GM19035 (cell line): ENCODE data around the gene WDR88.

Experiments used
- ATAC-seq: cut with Tn5 transposase; IDR thresholded peaks from one replicate; pipeline ENCODE4 v1.9.1; 2021; ENCODE audit not compliant: unreplicated experiment

The WDR88 gene

DNA sequence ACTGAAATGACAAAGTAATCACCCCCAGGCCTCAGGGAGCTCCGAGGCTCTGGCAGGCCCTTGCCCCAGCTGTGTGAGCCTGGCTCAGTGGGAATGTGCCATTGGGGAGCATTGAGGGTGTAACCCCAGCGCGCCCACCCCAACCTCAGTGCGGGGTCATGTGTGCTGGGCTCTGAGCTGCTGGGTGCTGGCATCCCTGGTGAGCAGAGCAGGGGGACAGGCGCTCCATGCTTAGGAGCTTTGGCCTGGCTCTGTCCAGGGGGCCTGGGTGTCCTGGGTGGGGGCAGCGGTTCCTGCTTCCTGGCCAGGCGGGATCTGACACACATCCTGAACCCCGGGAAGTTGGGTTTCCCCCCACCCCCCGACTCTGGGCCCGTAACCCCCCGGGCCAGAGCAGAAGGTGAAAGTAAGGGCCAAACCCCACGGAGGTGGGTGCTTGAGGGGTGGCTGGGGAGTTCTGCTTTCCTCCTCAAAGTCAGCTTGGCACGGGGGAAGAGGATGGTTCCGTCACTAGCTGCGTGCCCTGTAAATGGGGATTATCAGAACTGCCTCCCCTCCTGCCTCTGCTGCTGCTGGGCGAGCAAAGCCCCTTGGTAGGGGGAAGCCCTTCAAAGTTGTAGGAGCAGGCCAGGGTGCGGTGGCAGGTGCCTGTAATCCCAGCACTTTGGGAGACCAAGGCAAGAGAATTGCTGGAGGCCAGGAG is 63.9 kb downstream of the WDR88 start:
- ATAC-seq: no peak

DNA sequence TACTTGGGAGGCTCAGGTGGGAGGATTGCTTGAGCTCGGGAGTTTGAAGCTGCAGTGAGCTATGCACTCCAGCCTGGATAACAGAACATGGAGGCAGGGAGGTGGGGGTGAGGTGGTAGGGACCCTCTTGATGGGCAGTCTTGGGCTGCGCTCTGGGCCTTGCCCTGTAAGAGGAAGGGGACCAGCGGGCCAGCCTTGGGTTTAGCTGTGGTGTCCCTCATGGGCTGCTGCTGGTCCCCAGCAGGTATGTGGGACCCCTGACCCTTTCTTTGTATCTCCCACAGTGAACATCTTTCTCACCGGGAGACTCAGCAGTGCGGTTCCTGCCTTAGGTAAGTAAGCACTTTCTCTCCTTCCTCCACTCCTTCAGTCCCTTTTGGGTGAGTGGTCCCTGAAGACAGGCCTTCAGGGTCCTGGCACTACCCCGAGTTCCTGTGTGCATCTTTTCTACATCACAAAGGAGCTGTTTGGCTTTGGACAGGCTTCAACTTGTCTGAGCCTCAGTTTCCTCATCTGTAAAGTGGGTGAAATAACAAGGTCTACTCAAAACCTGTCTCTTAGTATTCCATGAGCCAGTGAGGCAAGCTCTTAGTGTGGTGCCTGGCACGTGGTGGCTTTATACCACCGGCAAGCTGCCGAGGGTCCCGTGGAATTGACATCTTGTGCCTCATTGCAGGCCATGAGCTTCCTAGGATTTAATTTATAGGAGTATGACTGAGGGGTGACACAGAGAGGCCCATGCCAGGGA is 64.7 kb downstream of the WDR88 start:
- ATAC-seq: no peak

DNA sequence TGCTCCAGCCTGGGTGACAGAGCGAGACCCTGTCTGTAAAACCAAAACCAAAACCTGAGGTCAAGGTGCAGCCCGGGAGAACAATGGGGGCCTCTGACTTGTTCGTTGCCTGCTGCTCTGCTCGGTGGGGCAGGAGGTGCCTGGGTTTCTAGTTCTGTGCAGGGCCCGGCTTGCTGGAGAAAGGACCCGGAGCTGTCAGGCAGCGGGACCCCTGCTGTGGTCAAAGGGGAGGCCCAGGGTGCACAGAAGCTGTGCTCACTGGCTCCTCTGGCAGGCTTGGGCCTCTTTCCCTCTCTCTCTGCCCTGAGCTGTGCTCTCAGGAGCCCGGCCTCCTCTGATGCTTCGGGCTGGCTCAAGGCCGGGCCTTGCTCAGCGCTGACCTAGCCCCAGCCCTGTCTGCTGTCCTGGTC is 65.7 kb downstream of the WDR88 start:
- no peak for ATAC-seq

DNA sequence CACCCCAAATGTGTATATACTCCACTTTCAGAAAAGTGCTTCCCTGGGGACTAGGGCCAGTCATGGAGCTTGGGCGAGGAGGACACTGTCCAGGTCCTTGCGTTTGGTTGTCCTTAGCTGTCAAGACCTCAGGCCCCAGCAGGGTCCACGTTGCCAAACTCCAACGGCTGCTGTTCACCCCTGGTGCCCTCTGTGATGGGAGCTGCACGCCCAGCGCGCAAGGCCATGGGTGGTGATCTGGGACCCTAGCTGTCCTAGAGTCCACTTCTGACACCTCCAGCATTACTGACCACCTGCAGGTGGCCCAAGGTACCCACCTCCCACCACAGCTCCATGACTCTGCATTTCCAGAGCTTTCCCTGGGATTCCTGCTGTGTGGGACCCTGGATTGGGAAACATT is 66.3 kb downstream of the WDR88 start:
- no peak for ATAC-seq

DNA sequence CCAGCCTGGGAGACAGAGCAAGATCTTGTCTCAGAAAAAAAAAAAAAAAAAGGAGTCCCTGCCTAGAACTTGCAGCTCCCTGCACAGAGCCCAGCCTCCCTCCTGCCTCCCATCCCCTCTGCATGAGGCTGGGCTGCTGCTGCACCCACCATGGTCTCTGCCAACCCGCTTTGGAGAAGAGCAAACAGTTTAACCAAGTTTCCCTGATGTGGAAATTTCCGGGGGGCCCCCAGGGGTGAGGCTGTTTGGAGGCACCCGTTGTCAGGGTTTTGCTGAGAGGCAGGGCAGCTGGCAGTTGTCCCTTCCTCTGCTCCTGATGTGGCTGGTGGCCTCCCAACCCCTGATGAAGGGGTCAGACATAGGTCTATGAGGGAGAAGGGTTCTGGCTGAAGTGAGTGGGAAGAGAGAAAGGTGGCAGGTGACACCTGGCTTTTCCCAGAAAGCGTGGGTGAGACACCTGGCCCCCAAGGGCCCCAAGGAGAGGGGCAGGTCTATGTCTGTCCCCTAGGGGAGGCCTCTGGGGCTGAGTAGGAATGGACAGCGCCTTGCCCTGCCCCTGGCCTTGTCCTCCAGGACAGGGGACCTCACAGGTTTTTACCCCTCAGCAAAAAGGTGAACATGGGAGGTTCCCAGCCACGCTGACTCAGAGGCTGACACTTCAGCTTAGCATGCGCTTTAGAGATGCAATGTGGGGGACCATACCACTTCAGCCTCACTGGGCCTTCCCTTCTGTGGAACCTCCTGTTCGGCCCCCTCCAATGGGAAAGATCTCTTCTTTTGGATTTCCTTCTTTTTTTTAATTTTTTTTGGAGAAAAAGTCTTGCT is 67.7 kb downstream of the WDR88 start:
- ATAC-seq: no peak

DNA sequence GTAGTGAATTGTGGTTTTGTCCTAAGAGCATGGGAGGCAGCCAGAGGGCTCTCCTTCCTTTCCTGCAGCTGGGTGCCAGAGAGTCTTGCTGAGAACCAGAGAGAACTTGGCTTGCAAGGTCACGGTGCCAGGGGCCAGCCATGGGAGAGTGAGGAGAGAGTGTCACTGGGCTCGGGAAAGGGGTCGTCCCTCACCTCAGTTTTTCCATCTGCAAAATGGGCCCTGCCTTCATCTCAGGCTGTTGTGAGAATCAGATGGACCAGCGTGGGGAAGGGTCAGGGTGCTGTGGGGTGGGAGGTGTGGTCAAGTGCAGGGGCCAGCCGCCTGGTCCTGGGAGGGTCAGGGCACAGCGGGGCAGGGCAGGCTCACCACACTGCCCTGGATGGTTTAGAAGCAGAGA is 69.6 kb downstream of the WDR88 start:
- ATAC-seq: no peak

DNA sequence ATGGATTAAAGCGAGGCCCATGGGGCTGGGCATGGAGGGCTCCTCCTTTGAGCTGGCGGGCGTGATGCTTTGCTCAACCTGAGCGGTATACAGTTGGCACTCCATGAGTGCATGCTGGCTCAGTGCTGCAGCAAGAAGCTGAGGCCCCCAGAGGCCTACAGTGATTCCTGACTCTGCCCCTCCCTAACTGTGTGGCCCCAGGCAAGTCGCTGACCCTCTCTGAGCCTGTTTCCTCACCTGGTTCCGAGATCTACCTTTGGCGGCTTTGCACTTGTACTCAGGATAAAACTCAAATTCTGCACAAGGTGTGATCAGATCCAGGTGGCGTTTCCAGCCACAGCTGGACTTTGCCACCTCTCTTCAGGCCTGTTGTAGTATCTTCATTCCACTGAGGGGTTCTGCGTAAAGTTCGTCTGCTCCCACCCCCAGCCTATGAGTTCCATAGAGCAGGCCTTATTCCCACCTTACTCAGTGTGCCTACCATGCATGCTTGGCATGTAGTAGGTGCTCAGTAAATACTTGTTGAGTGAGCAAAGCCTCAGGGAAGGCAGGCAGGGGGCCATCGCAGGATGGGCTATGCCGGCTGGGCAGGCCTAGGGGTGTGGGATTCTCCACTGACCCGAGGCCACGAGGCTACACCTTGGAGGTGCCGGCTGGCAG is 70.1 kb downstream of the WDR88 start:
- ATAC-seq: no peak

DNA sequence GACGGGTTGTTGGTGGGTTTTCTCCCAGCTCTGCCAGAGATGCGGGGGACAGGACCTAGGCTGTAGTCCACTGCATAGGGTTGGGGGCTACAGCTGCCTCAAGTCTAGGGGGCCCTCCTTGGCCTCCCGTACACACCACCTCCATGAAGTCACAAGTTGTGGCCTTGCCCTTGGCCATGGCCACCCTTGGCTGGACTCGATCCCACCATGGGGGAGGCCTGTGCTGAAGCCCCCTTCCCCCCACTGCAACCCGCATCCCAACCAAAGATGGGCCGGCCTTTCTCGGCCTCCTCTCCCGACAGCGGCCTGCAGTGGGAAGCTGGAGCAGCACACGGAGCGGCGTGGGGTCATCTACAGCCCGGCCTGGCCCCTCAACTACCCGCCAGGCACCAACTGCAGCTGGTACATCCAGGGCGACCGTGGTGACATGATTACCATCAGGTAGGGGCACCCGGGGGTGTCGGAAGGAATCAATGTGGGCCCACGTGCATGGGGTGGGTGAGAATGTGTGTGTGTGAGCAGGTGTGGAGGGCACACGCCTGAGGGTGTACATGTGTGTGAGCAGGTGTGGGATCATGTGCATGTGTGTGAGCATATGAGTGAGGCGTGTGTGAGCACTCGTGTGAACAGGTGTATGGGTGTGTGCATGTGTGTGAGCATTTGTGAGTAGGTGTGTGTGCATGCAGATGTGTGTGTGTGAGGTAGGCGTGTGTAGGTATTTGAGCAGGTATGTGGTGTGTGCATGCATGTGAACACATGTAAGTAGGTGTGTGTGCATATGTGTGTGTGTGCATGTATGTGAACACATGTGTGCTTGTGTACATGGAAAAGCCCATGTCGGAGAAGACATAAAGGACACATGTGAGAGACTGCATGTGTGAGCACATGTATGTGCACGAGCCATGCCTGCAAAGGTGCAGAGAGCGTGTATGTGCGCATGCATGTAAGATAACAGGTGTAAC is 70.9 kb downstream of the WDR88 start:
- ATAC-seq: no peak

DNA sequence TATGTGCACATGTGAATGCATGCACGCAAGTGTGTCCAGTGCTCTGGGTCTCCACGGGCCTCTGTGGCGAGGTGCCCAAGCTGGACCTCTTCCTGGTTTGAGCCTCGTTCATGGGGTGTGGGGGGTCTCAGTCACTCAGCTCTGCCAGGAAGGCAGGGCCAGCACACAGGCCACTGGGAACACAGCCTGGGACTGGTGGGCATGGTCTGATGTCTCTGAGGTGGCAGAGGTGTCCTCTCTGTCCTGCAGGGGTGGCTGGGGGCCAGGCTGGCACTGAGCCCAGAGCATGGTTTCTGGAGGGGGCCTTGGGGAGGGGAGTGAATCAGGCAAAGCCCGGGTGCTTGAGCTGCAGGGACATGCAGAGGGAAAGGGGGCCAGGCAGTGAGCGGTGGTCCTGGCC is 71.6 kb downstream of the WDR88 start:
- ATAC-seq: no peak

DNA sequence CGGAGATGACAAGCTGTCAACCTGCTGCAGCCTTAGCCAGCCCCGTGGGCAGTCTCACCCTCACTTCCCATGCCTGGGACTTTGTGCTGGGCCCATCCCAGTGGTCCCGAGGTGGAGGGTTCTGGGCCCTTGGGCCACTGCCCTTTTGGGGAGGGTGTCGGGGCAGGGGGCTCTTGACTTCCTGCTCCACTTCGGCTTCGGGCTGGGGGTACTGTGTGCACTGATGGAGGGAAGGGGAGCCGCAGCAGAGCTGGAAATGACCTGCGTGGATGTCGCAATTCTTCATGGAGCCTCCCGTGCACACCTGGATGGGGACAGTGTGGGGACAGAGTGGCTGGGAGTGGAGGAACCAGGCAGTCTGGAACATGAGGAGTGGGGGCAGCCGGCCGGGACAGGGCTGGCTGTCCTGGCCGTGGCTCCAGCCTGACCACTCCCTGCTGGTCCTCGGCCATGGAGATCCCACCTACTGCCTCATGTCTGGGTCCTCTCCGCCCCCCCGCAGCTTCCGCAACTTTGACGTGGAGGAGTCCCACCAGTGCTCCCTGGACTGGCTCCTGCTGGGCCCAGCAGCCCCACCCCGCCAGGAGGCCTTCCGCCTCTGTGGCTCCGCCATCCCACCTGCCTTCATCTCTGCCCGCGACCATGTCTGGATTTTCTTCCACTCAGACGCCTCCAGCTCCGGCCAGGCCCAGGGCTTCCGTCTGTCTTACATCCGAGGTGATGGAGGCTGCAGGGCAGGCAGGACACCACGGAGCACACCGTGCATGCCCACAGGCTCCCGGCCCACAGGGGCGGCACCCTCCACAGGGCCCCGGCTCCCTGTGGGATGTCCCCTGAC is 72.4 kb downstream of the WDR88 start:
- no peak for ATAC-seq

DNA sequence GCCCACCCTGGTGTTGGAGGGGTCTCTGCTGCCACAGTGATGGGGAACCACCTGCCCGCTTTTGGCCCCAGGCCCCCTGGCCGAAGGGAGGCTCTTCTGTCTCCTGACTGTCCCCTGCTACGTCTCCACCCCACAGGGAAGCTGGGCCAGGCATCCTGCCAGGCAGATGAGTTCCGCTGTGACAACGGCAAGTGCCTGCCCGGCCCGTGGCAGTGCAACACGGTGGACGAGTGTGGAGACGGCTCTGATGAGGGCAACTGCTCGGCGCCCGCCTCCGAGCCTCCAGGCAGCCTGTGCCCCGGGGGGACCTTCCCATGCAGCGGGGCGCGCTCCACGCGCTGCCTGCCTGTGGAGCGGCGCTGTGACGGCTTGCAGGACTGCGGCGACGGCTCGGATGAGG is 73.2 kb downstream of the WDR88 start:
- ATAC-seq: no peak

DNA sequence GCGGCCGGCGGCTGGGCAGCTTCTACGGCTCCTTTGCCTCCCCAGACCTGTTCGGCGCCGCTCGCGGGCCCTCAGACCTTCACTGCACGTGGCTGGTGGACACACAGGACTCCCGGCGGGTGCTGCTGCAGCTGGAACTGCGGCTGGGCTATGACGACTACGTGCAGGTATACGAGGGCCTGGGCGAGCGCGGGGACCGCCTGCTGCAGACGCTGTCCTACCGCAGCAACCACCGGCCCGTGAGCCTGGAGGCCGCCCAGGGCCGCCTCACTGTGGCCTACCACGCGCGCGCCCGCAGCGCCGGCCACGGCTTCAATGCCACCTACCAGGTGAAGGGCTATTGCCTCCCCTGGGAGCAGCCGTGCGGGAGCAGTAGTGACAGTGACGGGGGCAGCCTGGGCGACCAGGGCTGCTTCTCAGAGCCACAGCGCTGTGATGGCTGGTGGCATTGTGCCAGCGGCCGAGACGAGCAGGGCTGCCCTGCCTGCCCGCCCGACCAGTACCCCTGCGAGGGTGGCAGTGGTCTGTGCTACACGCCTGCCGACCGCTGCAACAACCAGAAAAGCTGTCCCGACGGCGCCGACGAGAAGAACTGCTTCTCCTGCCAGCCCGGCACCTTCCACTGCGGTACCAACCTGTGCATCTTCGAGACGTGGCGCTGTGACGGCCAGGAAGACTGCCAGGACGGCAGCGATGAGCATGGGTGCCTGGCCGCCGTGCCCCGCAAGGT is 73.8 kb downstream of the WDR88 start:
- ATAC-seq: no peak

DNA sequence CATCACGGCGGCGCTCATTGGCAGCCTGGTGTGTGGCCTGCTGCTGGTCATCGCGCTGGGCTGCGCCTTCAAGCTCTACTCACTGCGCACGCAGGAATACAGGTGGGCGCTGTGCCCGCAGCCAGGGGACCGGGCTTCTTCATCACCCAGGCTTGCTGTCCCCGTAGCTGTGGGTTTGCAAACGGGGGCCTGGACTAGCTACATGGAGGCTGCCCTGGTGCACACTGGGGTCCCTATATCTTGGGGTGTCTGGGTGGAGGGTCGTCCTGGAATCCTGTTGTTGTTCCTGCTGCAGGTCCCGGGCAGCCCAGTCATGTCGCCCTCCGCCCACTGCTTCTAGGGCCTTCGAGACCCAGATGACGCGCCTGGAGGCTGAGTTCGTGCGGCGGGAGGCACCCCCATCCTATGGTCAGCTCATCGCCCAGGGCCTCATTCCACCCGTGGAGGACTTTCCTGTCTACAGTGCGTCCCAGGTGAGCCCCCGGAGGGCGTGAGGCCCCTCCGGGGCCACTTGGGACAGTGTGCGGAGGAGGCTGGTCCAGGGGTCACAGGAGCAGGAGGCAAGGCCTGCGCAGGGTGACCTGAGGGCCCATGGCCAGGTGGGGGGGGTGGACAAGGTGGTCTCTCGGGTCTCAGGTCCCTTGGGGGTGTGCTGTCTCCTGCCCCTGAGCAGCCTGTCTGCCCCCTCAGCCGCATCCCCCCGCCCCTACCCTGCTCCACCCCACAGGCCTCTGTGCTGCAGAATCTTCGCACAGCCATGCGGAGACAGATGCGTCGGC is 74.5 kb downstream of the WDR88 start:
- no peak for ATAC-seq

DNA sequence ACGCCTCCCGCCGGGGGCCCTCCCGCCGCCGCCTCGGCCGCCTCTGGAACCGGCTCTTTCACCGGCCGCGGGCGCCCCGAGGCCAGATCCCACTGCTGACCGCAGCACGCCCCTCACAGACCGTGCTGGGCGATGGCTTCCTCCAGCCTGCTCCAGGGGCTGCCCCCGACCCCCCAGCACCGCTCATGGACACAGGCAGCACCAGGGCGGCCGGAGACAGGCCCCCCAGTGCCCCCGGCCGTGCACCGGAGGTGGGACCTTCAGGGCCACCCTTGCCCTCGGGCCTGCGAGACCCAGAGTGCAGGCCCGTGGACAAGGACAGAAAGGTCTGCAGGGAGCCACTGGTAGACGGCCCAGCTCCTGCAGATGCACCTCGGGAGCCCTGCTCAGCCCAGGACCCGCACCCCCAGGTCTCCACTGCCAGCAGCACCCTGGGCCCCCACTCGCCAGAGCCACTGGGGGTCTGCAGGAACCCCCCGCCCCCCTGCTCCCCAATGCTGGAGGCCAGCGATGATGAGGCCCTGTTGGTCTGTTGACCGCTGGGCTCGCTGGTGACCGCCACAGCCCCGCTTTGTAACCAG is 75.2 kb downstream of the WDR88 start:
- no peak for ATAC-seq

DNA sequence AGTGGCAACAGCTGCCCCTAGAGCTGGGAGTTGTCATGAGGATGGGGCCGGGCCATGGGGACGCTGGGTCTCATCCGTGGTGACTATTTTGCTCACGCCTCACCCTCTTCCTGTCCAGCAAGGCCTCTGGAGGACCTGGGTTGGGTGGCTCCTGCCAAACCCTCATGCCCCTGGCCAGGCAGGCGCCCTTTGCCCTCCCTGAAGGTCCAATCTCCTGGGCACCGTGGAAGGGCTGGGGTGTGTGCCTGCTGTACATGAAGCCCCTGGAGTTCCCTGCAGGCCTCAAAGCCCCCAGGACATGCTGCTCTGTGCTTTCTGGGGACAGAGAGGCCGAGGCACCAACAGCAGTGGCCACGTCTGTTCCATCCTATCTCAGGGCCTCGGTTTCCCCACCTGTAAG is 76.0 kb downstream of the WDR88 start:
- ATAC-seq: no peak

DNA sequence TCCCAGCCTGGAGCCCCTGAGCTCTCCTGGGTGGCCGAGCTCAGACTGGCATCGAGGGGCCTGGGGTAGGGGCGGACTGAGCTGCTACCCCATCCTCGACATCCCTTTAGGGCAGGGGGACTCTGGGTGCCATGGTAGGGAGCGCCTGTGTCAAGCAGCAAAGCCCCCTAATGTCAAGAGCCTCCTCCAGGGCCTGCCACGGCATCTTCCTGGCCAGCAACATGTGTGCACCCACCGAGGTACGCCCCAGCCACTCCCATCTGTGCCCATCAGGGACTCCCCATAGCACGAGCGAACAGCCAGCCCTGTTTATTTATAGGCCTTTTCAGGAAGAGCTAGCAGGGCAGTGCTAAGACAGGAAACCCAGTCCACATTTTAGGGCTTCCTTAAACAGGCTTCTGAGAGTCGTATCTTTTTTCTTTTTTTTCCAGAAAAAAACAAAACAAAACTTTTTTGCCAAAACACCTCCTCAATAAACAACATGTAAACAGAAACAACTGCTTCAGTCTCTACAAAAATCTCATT is 76.5 kb downstream of the WDR88 start:
- ATAC-seq: no peak
